DOHH2 (cell line): Measurements from ENCODE around the gene MICAL2.

ENCODE experiments used
- H3F3A ChIP-seq: fragments of 200-600 bp; sonication (generic), shearing (Covaris generic); 2 replicates; pipeline ENCODE4 v1.6.0; 2016; ENCODE audit warnings: antibody characterized with exemption, mild to moderate bottlenecking; ENCODE audit not compliant: control insufficient read depth, insufficient read depth
- H3K27ac ChIP-seq: fragments of 200-600 bp; sonication (generic); 2 replicates; pipeline ENCODE4 v1.5.1; 2014; ENCODE audit warnings: low read depth, mild to moderate bottlenecking, low read length, moderate library complexity
- H3K27me3 ChIP-seq: fragments of 200-600 bp; sonication (generic); 2 replicates; pipeline ENCODE4 v1.6.1; 2014; ENCODE audit warnings: mild to moderate bottlenecking, low read length, mixed read lengths; ENCODE audit not compliant: control insufficient read depth
- H3K36me3 ChIP-seq: fragments of 200-600 bp; sonication (generic); 2 replicates; pipeline ENCODE4 v1.6.1; 2014; ENCODE audit warnings: mild to moderate bottlenecking, low read length, moderate library complexity, mixed read lengths; ENCODE audit not compliant: control insufficient read depth
- H3K4me1 ChIP-seq: fragments of 200-600 bp; sonication (generic); 2 replicates; pipeline ENCODE4 v1.6.1; 2014; ENCODE audit warnings: mild to moderate bottlenecking, low read length, mixed read lengths; ENCODE audit not compliant: control insufficient read depth
- H3K4me2 ChIP-seq: fragments of 200-600 bp; sonication (generic); 2 replicates; pipeline ENCODE4 v1.6.0; 2014; ENCODE audit warnings: mild to moderate bottlenecking, low read length, moderate library complexity
- H3K4me3 ChIP-seq: fragments of 200-600 bp; sonication (generic); 2 replicates; pipeline ENCODE4 v1.5.1; 2014; ENCODE audit warnings: mild to moderate bottlenecking, low read length, mixed read lengths
- H3K79me2 ChIP-seq: fragments of 200-600 bp; sonication (generic); 2 replicates; pipeline ENCODE4 v1.6.1; 2014; ENCODE audit warnings: mild to moderate bottlenecking, low read length, mixed read lengths; ENCODE audit not compliant: control insufficient read depth
- H3K9me2 ChIP-seq: fragments of 200-600 bp; sonication (generic); replicated peaks from 2 replicates; pipeline ENCODE4 v1.6.1; 2014; ENCODE audit warnings: mild to moderate bottlenecking, low read length, mixed read lengths; ENCODE audit not compliant: control insufficient read depth
- H3K9me3 ChIP-seq: fragments of 200-600 bp; sonication (generic); 2 replicates; pipeline ENCODE4 v1.6.1; 2014; ENCODE audit warnings: antibody characterized with exemption, low read length, mixed read lengths; ENCODE audit not compliant: control insufficient read depth, insufficient read depth
- H4K20me1 ChIP-seq: fragments of 200-600 bp; sonication (generic); 2 replicates; pipeline ENCODE4 v1.6.0; 2014; ENCODE audit warnings: low read depth, mild to moderate bottlenecking, antibody characterized with exemption, low read length, moderate library complexity; ENCODE audit not compliant: control insufficient read depth, insufficient read depth
- CTCF ChIP-seq: fragments of 200-600 bp; sonication (generic); IDR thresholded peaks from one replicate; pipeline ENCODE4 v1.5.1; 2014; ENCODE audit warnings: antibody characterized with exemption, mild to moderate bottlenecking, low read depth, low read length; ENCODE audit not compliant: poor library complexity, severe bottlenecking
- EZH2phosphoT487 ChIP-seq: fragments of 200-600 bp; sonication (generic); IDR thresholded peaks from 2 replicates; pipeline ENCODE4 v1.6.1; 2017; ENCODE audit warnings: borderline replicate concordance, mild to moderate bottlenecking, antibody characterized with exemption, low read length, moderate library complexity, mixed read lengths

The MICAL2 gene

GRCh38 chr11:12222055-12222792, 111.8 kb downstream of the MICAL2 start:
- Histone ChIP-seq H3K9me2 (no peaks in the 10 kb centered on the region), H3K9me3 (no peaks in the 10 kb centered on the region), H3K27me3 (no peaks in the 10 kb centered on the region), H3K79me2 (no peaks in the 10 kb centered on the region), H3K36me3 (no peaks in the 10 kb centered on the region), H3K4me3 (no peak overlapping the region), H3K4me1 (no peaks in the 10 kb centered on the region), H3F3A (no peaks in the 10 kb centered on the region), H3K27ac (no peak overlapping the region), H3K4me2 (no peak overlapping the region), H4K20me1 (no peaks in the 10 kb centered on the region)
- no peak for TF ChIP-seq CTCF
- TF ChIP-seq EZH2phosphoT487 = no peak

GRCh38 chr11:12223771-12224536, 113.6 kb downstream of the MICAL2 start:
- Histone ChIP-seq H3F3A (no peaks in the 10 kb centered on the region), H3K9me2 (no peaks in the 10 kb centered on the region), H4K20me1 (no peaks in the 10 kb centered on the region), H3K27ac (no peak overlapping the region), H3K4me2 (no peak overlapping the region), H3K27me3 (no peaks in the 10 kb centered on the region), H3K79me2 (no peaks in the 10 kb centered on the region), H3K4me3 (no peak overlapping the region), H3K9me3 (no peaks in the 10 kb centered on the region), H3K4me1 (no peaks in the 10 kb centered on the region), H3K36me3 (no peaks in the 10 kb centered on the region)
- TF ChIP-seq EZH2phosphoT487 (no peak), CTCF (no peak)

DNA sequence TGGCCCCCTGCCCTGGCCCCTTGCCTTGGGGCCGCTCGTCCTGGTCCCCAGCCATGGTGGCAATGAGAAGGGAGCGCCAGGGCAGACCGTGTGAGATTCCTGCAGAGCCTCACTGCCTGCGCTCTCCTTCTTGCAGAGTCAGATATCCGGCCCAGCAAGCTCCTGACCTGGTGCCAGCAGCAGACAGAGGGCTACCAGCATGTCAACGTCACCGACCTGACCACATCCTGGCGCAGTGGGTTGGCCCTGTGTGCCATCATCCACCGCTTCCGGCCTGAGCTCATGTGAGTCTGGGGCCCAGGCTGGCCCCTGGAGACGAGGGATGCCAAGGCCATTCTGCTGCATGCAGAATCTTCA, 114.1 kb downstream of the MICAL2 start:
- no peaks in the 10 kb centered on the region for H3K36me3 ChIP-seq
- no peaks in the 10 kb centered on the region for H3K27me3 ChIP-seq
- no peaks in the 10 kb centered on the region for H3K9me3 ChIP-seq
- H3K4me3 ChIP-seq = no peak overlapping the region
- no peak for TF ChIP-seq CTCF
- TF ChIP-seq EZH2phosphoT487 = no peak
- H3F3A ChIP-seq = no peaks in the 10 kb centered on the region
- no peaks in the 10 kb centered on the region for H3K4me1 ChIP-seq
- H4K20me1 ChIP-seq = no peaks in the 10 kb centered on the region
- H3K79me2 ChIP-seq = no peaks in the 10 kb centered on the region
- no peak overlapping the region for H3K4me2 ChIP-seq
- H3K9me2 ChIP-seq = no peaks in the 10 kb centered on the region
- H3K27ac ChIP-seq = no peak overlapping the region
